K562 (cell line): Measurements from ENCODE around the gene PDE11A. TPM values are rescaled to one million over a fixed set of nuclear protein-coding genes. Genes with fewer than 3 reads are reported as not detected.

Experiments
- C11orf30 ChIP-seq: fragments of 450-650 bp; IDR thresholded peaks from 2 replicates; pipeline ENCODE4 v1.6.1; 2016; ENCODE audit warnings: low read depth, mild to moderate bottlenecking
- CHAMP1 ChIP-seq: fragments of 450-650 bp; IDR thresholded peaks from 2 replicates; pipeline ENCODE4 v1.6.1; 2016; ENCODE audit warnings: mild to moderate bottlenecking
- MEIS2 ChIP-seq: fragments of 450-650 bp; IDR thresholded peaks from 2 replicates; pipeline ENCODE4 v1.6.1; 2014; ENCODE audit warnings: mild to moderate bottlenecking; ENCODE audit not compliant: partially characterized antibody
- NBN ChIP-seq: fragments of 450-650 bp; IDR thresholded peaks from 2 replicates; pipeline ENCODE4 v1.6.1; 2016; ENCODE audit warnings: low read depth, mild to moderate bottlenecking
- RAD21 ChIP-seq, 2 experiments: fragments of 250-450 bp in 1 of 2; fragments of 450-650 bp in 1 of 2; sonication (Bioruptor Pico) in 1 of 2; formaldehyde crosslinking in 1 of 2; IDR thresholded peaks in 1 of 2; conservative IDR thresholded peaks in 1 of 2; 2 replicates each; pipeline versions ENCODE4 v1.4.0 to v1.8.0; 2020 to 2022; ENCODE audit warnings: mild to moderate bottlenecking in 2 of 2, moderate library complexity in 1 of 2
- RFX5 ChIP-seq: IDR thresholded peaks from 2 replicates; pipeline ENCODE4 v1.6.1; 2011; ENCODE audit warnings: low read depth, mild to moderate bottlenecking, improper control_type of control experiment, low read length
- SMARCA4 ChIP-seq: fragments of 450-650 bp; IDR thresholded peaks from 2 replicates; pipeline ENCODE4 v1.6.1; 2016
- SOX6 ChIP-seq: fragments of 450-650 bp; IDR thresholded peaks from 2 replicates; pipeline ENCODE4 v1.6.1; 2014; ENCODE audit warnings: mild to moderate bottlenecking
- STAT6 ChIP-seq: sonication (generic); formaldehyde crosslinking; IDR thresholded peaks from 2 replicates; pipeline ENCODE4 v1.8.1; 2023; ENCODE audit warnings: mild to moderate bottlenecking, missing genetic modification reagents
- TEAD2 ChIP-seq: fragments of 450-650 bp; IDR thresholded peaks from 2 replicates; pipeline ENCODE4 v1.6.1; 2016; ENCODE audit warnings: missing genetic modification characterization, control low read depth, missing compliant biosample characterization
- ZMIZ1 ChIP-seq, 2 experiments: fragments of 150-350 bp in 1 of 2; IDR thresholded peaks; 2 replicates each; pipeline ENCODE4 v1.6.1; 2012 to 2016; ENCODE audit warnings: low read depth in 2 of 2, low read length in 2 of 2, mild to moderate bottlenecking in 1 of 2, moderate library complexity in 1 of 2
- polyA plus RNA-seq, 8 experiments: library from polyadenylated mRNA; depleted of rRNA in 4 of 8; stranded (reverse) in 5 of 8; unstranded in 3 of 8; fragments of >200 nt; fragmentation: Nextera tagmentation in 2 of 8; fragmentation: Illumina TruSeq in 1 of 8; extraction: Ambion mirVana in 2 of 8; extraction: Trizol in 1 of 8; gene quantifications; 2 replicates each; pipeline versions ENCODE4 v1.2.1 to v1.2.3, GENCODE V29; 2011 to 2014; ENCODE audit warnings: inconsistent platforms in 1 of 8, missing spikeins in 1 of 8
- total RNA-seq, 7 experiments: library from RNA; depleted of rRNA in 6 of 7; stranded (reverse); fragments of >200 nt in 6 of 7; fragmentation: Illumina TruSeq in 2 of 7; extraction: Trizol in 2 of 7; gene quantifications; 2 replicates each; pipeline versions ENCODE4 v1.2.1 to v1.2.3, GENCODE V29; 2011 to 2021; ENCODE audit warnings: low replicate concordance in 1 of 7
- TF ChIP-seq, protein P1 (sequence below): fragments of 450-650 bp; formaldehyde crosslinking; IDR thresholded peaks from 2 replicates; pipeline ENCODE4 v1.4.0; 2022; ENCODE audit warnings: missing genetic modification characterization

PDE11A gene
- total and polyA plus RNA-seq, 9 of the 15 experiments (the other 6 are each of a cell fraction or from before 2014, with no cell fraction given): 3.2 to 22.1 (median 5.7) TPM

DNA sequence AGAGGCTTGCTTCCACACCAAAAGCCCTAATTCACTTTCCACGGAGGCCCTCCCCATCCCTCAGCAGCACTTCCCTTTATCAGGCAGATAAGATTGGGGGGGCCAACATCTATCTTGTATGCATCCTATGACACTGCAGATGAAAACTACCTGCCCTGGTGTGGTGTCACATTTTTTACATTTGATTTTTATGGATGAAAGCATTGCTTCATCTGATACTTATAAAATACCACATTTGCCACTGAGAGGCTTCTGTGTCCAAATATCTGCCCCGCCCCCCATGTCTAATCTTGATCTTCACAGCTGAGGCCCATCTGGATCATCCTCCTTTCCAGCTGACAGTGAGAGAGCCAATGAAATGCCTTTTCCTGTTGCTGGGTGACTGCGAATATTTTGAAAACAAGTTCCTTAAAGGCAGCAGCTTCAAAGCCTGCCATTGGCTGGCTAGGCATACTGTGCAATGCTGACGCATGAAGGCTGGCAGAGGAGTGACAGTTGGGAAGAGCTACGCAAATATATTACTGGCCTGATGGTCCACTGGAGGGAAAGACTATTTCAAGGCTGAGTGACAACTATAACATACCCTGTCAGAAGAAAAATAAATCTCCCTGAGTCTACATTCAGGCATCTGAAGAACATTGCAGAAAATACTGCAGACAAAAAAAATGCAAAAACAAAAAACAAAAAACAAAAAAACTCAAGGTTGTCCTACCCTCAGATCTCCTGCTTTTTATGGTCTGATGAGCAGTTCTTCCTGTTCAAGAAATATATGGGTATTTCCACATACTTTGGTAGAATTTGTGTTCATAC, 318.7 kb downstream of the PDE11A start (continued):
- TF ChIP-seq RFX5 (0 out of 2 replicates have a peak, but pooled peaks have one; percentile 56), SMARCA4 (peak; percentile 10; the same call in 1 of the 2 replicates), TEAD2 (tag) (no peak), STAT6 (CRISPR knock-in tag) (no peak; the same call in 1 of the 2 replicates), RAD21 (CRISPR knock-in tag; conservative IDR thresholded peaks at IDR 0.05 in 1 of 2, IDR thresholded peaks at IDR 0.05 in 1 of 2) (peak; percentile 4 to 38; a peak in 2 of 4 replicates), MEIS2 (peak; percentile 93), CHAMP1 (peak; percentile 64; the same call in 1 of the 2 replicates), NBN (peak; percentile 28; the same call in 1 of the 2 replicates), ZMIZ1 (IDR thresholded peaks at IDR 0.05; ENCODE audit: low read depth in 2 of 2, low read length in 2 of 2) (peak in 1 of 2 experiments; percentile 51; a peak in 1 of 4 replicates), SOX6 (peak; percentile 64; the same call in 1 of the 2 replicates), C11orf30 (peak; percentile 67; the same call in 1 of the 2 replicates)
- TF ChIP-seq, protein P1, sequence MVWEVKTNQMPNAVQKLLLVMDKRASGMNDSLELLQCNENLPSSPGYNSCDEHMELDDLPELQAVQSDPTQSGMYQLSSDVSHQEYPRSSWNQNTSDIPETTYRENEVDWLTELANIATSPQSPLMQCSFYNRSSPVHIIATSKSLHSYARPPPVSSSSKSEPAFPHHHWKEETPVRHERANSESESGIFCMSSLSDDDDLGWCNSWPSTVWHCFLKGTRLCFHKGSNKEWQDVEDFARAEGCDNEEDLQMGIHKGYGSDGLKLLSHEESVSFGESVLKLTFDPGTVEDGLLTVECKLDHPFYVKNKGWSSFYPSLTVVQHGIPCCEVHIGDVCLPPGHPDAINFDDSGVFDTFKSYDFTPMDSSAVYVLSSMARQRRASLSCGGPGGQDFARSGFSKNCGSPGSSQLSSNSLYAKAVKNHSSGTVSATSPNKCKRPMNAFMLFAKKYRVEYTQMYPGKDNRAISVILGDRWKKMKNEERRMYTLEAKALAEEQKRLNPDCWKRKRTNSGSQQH (CRISPR knock-in tag): no peak
